HepG2 (cell line): Measurements from ENCODE around the gene KIF1B. TPM values are rescaled to one million over a fixed set of nuclear protein-coding genes. Genes with fewer than 3 reads are reported as not detected.

ENCODE experiments used
- ATAC-seq: fragments of 200-7000 bp; cut with Tn5 transposase; 3 replicates; pipeline ENCODE4 v1.9.1; 2020; ENCODE audit warnings: mild to moderate bottlenecking, moderate library complexity
- BruUV-seq: library from RNA; stranded (reverse); fragments of 400-500 nt; replicated peaks from 2 replicates; lab custom pipeline; 2021; lab: Mats Ljungman, UMichigan
- CTCF ChIA-PET: fragments of 300-600 bp; formaldehyde crosslinking; extraction: SDS; loops from one replicate; lab custom pipeline; 2021; ENCODE audit warnings: low total read pairs, inconsistent platforms, low intra/inter-chr PET ratio; lab: Yijun Ruan, JAX
- POLR2A ChIA-PET: fragments of 350-600 bp; sonication (Branson Sonifier 250); formaldehyde crosslinking; loops from one replicate; lab custom pipeline; 2020; ENCODE audit warnings: antibody characterized with exemption, inconsistent platforms; lab: Yijun Ruan, JAX
- DNase-seq: peaks from one replicate; pipeline ENCODE4 v3.0.0-alpha.2; 2015; ENCODE audit warnings: low spot score
- FAIRE-seq: peaks from 3 replicates; lab custom pipeline; 2011; peaks lifted over from hg19 to GRCh38; lab: Jason Lieb, UNC
- H2AFZ ChIP-seq: one replicate; pipeline ENCODE4 v1.6.1; 2011; ENCODE audit warnings: low read length, inconsistent platforms
- H3K27ac ChIP-seq: fragments of 300-600 bp; 3 replicates; pipeline ENCODE4 v1.8.0; 2011; ENCODE audit warnings: mixed run types, mild to moderate bottlenecking, mixed read lengths, low read length, inconsistent platforms; ENCODE audit not compliant: insufficient read depth; ENCODE audit errors: extremely low read length
- H3K27me3 ChIP-seq, 2 experiments: fragments of 200-600 bp in 1 of 2; 2 replicates in 1 of 2; 3 replicates in 1 of 2; pipeline versions ENCODE4 v1.6.0 to v1.8.0; 2011; ENCODE audit warnings: low read length in 2 of 2, mild to moderate bottlenecking in 2 of 2, moderate library complexity in 2 of 2, inconsistent platforms in 1 of 2; ENCODE audit not compliant: insufficient read depth in 2 of 2, control insufficient read depth in 1 of 2
- H3K36me3 ChIP-seq, 2 experiments: fragments of 200-600 bp in 1 of 2; replicated peaks in 1 of 2; 2 replicates in 1 of 2; 3 replicates in 1 of 2; pipeline versions ENCODE4 v1.5.1 to v1.8.0; 2011; ENCODE audit warnings: low read length in 2 of 2, inconsistent platforms in 1 of 2; ENCODE audit not compliant: insufficient read depth in 2 of 2, control insufficient read depth in 1 of 2
- H3K4me1 ChIP-seq: 2 replicates; pipeline ENCODE4 v1.5.1; 2012; ENCODE audit warnings: low read length, inconsistent platforms; ENCODE audit not compliant: insufficient read depth
- H3K4me2 ChIP-seq: 2 replicates; pipeline ENCODE4 v1.6.0; 2011; ENCODE audit warnings: low read depth, low read length, inconsistent platforms
- H3K4me3 ChIP-seq, 3 experiments: fragments of 200-600 bp in 1 of 3; sonication (generic), shearing (Covaris generic) in 1 of 3; replicated peaks in 1 of 3; 2 replicates each; pipeline ENCODE4 v1.5.1; 2011 to 2016; ENCODE audit warnings: low read length in 3 of 3, inconsistent platforms in 2 of 3, low read depth in 2 of 3, mild to moderate bottlenecking in 2 of 3, control low read depth in 1 of 3, mixed read lengths in 1 of 3; ENCODE audit not compliant: insufficient read depth in 1 of 3
- H3K79me2 ChIP-seq: one replicate; pipeline ENCODE4 v1.6.1; 2011; ENCODE audit warnings: low read length, inconsistent platforms; ENCODE audit not compliant: insufficient read depth
- H3K9ac ChIP-seq: 2 replicates; pipeline ENCODE4 v1.6.0; 2011; ENCODE audit warnings: mild to moderate bottlenecking, low read depth, low read length, inconsistent platforms; ENCODE audit not compliant: insufficient read depth
- H3K9me3 ChIP-seq: 2 replicates; pipeline ENCODE4 v1.5.1; 2012; ENCODE audit warnings: mild to moderate bottlenecking, low read length
- H4K20me1 ChIP-seq: 2 replicates; pipeline ENCODE4 v1.6.0; 2011; ENCODE audit warnings: inconsistent platforms, mild to moderate bottlenecking, low read length, moderate library complexity; ENCODE audit not compliant: insufficient read depth
- ATF7 ChIP-seq, 2 experiments: fragments of 450-650 bp in 1 of 2; sonication (generic) in 1 of 2; formaldehyde crosslinking in 1 of 2; IDR thresholded peaks; 2 replicates each; pipeline versions ENCODE4 v1.4.0 to v1.6.1; 2016 to 2020; ENCODE audit warnings: antibody characterized with exemption in 1 of 2, mild to moderate bottlenecking in 1 of 2, missing genetic modification reagents in 1 of 2
- EHMT2 ChIP-seq: fragments of 200-600 bp; sonication (generic); IDR thresholded peaks from 2 replicates; pipeline ENCODE4 v1.7.0; 2017; ENCODE audit warnings: antibody characterized with exemption, low read depth, low read length, borderline replicate concordance
- GTF3A ChIP-seq: sonication (generic); formaldehyde crosslinking; conservative IDR thresholded peaks from 2 replicates; pipeline ENCODE4 v1.4.0; 2020; ENCODE audit warnings: mild to moderate bottlenecking, missing genetic modification reagents
- HNF4A ChIP-seq: sonication (generic); formaldehyde crosslinking; IDR thresholded peaks from 2 replicates; pipeline ENCODE4 v1.4.0; 2020; ENCODE audit warnings: missing genetic modification reagents
- KDM1A ChIP-seq: IDR thresholded peaks from 2 replicates; pipeline ENCODE4 v1.6.1; 2016; ENCODE audit warnings: missing compliant biosample characterization
- KLF12 ChIP-seq: sonication (generic); formaldehyde crosslinking; IDR thresholded peaks from 2 replicates; pipeline ENCODE4 v1.4.0; 2020; ENCODE audit warnings: missing genetic modification reagents, borderline replicate concordance
- MAFG ChIP-seq: sonication (generic); formaldehyde crosslinking; IDR thresholded peaks from 2 replicates; pipeline ENCODE4 v1.5.1; 2020; ENCODE audit warnings: mild to moderate bottlenecking, missing genetic modification reagents
- NFIC ChIP-seq: IDR thresholded peaks from 2 replicates; pipeline ENCODE4 v1.6.1; 2012; ENCODE audit warnings: mild to moderate bottlenecking, low read length, inconsistent platforms
- RAD21 ChIP-seq: fragments of 450-650 bp; formaldehyde crosslinking; IDR thresholded peaks from 2 replicates; pipeline ENCODE4 v1.5.0; 2020; ENCODE audit warnings: mild to moderate bottlenecking
- STAG1 ChIP-seq: sonication (generic); formaldehyde crosslinking; IDR thresholded peaks from 2 replicates; pipeline ENCODE4 v1.4.0; 2020; ENCODE audit warnings: missing genetic modification reagents
- U2AF1 ChIP-seq: fragments of 200-400 bp; formaldehyde crosslinking; optimal IDR thresholded peaks from 2 replicates; pipeline ENCODE3; 2017; ENCODE audit warnings: mild to moderate bottlenecking, low read depth, low read length
- ZNF614 ChIP-seq: IDR thresholded peaks from 2 replicates; pipeline ENCODE4 v1.6.1; 2018; ENCODE audit warnings: missing biosample characterization, missing genetic modification reagents, inconsistent platforms, borderline replicate concordance
- WGBS: methylation state at CpG from one replicate; pipeline ENCODE4 v1.1.6; 2017; ENCODE audit warnings: low lambda C conversion rate; 5-methylcytosine and 5-hydroxymethylcytosine counted together
- in situ Hi-C: cut with HindIII; loops from 2 replicates; pipeline ENCODE4 v1.10.0; 2017; ENCODE audit warnings: low pct_unique_long_range_greater_than_20kb; ENCODE audit not compliant: extremely low pct_ligation_motif_present
- intact Hi-C: fragments of 100-400 bp; cut with micrococcal nuclease; formaldehyde crosslinking; loops from one replicate; pipeline ENCODE4 v1.10.0; 2022; ENCODE audit not compliant: unreplicated experiment
- polyA plus RNA-seq, 8 experiments: library from polyadenylated mRNA; depleted of rRNA in 3 of 8; stranded (reverse) in 7 of 8; unstranded in 1 of 8; fragments of >200 nt; fragmentation: Illumina TruSeq in 4 of 8; extraction: Trizol in 4 of 8; gene quantifications; 2 replicates each; pipeline versions ENCODE4 v1.2.1 to v1.2.3, GENCODE V29; 2011 to 2016; ENCODE audit warnings: low read depth in 4 of 8, missing spikeins in 1 of 8, mixed read lengths in 1 of 8; ENCODE audit not compliant: insufficient read depth in 1 of 8
- total RNA-seq, 5 experiments: library from RNA; depleted of rRNA; stranded (reverse); fragments of >200 nt; fragmentation: Illumina TruSeq; extraction: Trizol; gene quantifications; 2 replicates each; pipeline ENCODE4 v1.2.3, GENCODE V29; 2016; ENCODE audit warnings: low read depth in 1 of 5
- TF ChIP-seq, protein P1 (sequence below): sonication (generic); formaldehyde crosslinking; IDR thresholded peaks from 2 replicates; pipeline ENCODE4 v1.5.0; 2020; ENCODE audit warnings: mild to moderate bottlenecking, missing genetic modification reagents, moderate library complexity
- TF ChIP-seq, protein P2 (sequence below): sonication (generic); formaldehyde crosslinking; IDR thresholded peaks from 2 replicates; pipeline ENCODE4 v1.4.0; 2020; ENCODE audit warnings: missing genetic modification reagents

The KIF1B gene
- total and polyA plus RNA-seq, 2 of the 13 experiments (the other 11 are each of a cell fraction or from before 2014, with no cell fraction given), result 26.7 to 32.5 TPM

DNA sequence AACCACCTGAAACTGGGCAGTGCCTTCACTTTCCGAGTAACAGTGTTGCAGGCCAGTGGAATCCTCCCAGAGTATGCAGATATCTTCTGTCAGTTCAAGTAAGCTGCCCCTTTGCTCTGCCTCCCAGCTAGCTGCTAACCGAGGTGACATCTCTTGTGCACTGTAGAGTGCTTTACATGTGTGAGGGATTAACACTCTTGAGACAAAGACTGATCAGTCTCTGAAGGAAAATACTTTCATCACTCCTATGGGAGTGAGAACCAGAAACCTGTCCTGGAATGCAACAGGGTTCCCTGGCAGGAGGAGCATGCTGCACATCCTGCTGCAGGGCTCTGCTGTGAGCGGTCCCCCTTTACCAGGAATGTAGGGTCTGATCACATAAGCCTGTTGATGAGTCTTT, 127.1 kb downstream of the KIF1B start:
- intact Hi-C loops (no loop called here), in situ Hi-C loops (no loop called here)
- Histone ChIP-seq H3K4me2 (no peak overlapping the region), H3K9ac (no peak overlapping the region), H3K27ac (no peak overlapping the region), H3K4me3 (no peak overlapping the region), H3K36me3 (peaks cover 28 to 62% of the 10 kb centered on the region in 2 experiments), H3K27me3 (no peaks in the 10 kb centered on the region), H4K20me1 (no peaks in the 10 kb centered on the region; the same call in 1 of the 2 replicates), H3K4me1 (no peaks in the 10 kb centered on the region), H3K9me3 (no peaks in the 10 kb centered on the region), H3K79me2 (no peaks in the 10 kb centered on the region), H2AFZ (no peak overlapping the region)
- BruUV-seq, result no TSS peak
- TF ChIP-seq HNF4A (CRISPR knock-in tag) (no peak), MAFG (CRISPR knock-in tag) (no peak), GTF3A (CRISPR knock-in tag) (no peak), KLF12 (CRISPR knock-in tag) (no peak), NFIC (no peak), KDM1A (CRISPR knock-in tag) (no peak), ZNF614 (CRISPR knock-in tag) (no peak), EHMT2 (no peak), U2AF1 (no peak), ATF7 (IDR thresholded peaks at IDR 0.05) (no peak), ATF7 (CRISPR knock-in tag; IDR thresholded peaks at IDR 0.05) (no peak)
- ATAC-seq (peak; percentile 28; the same call in 1 of the 3 replicates), FAIRE-seq (no peak), DNase-seq (no peak)
- WGBS, result 100% methylated on average over 3 of the region's 3 CpGs
- ChIA-PET CTCF (no interaction called here), POLR2A (no interaction called here)

DNA sequence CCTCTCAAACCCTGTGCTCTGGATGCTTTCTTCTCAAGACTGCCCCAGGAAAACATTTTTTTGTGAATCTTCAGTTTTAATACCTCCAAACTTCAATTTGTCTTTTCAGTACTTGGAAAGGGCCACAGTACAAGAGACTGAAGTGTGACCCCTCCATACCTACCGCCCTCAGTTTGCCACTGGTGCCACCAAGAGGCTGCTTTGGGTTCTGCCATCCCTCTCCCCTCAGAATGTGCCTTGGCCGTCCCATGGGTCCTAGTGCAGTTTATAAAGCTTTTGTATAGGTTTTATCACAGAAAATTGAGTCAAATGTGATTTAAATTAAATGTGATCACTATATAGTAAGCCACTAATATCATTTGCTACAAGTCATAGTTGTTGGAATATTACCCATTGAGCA, 127.7 kb downstream of the KIF1B start:
- H3K27me3 ChIP-seq, result no peaks in the 10 kb centered on the region
- in situ Hi-C loops, result no loop called here
- DNase-seq (peak; percentile 15), ATAC-seq (peak; percentile 96), FAIRE-seq (peak; percentile 69)
- 80% methylated on average over 2 of the region's 2 CpGs for WGBS
- peak; percentile 31; the same call in 1 of the 2 replicates for TF ChIP-seq RAD21 (CRISPR knock-in tag)
- TF ChIP-seq, protein P1, sequence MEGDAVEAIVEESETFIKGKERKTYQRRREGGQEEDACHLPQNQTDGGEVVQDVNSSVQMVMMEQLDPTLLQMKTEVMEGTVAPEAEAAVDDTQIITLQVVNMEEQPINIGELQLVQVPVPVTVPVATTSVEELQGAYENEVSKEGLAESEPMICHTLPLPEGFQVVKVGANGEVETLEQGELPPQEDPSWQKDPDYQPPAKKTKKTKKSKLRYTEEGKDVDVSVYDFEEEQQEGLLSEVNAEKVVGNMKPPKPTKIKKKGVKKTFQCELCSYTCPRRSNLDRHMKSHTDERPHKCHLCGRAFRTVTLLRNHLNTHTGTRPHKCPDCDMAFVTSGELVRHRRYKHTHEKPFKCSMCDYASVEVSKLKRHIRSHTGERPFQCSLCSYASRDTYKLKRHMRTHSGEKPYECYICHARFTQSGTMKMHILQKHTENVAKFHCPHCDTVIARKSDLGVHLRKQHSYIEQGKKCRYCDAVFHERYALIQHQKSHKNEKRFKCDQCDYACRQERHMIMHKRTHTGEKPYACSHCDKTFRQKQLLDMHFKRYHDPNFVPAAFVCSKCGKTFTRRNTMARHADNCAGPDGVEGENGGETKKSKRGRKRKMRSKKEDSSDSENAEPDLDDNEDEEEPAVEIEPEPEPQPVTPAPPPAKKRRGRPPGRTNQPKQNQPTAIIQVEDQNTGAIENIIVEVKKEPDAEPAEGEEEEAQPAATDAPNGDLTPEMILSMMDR (CRISPR knock-in tag), result peak; percentile 74
- peak; percentile 86 for TF ChIP-seq STAG1 (CRISPR knock-in tag)
- TF ChIP-seq, protein P2, sequence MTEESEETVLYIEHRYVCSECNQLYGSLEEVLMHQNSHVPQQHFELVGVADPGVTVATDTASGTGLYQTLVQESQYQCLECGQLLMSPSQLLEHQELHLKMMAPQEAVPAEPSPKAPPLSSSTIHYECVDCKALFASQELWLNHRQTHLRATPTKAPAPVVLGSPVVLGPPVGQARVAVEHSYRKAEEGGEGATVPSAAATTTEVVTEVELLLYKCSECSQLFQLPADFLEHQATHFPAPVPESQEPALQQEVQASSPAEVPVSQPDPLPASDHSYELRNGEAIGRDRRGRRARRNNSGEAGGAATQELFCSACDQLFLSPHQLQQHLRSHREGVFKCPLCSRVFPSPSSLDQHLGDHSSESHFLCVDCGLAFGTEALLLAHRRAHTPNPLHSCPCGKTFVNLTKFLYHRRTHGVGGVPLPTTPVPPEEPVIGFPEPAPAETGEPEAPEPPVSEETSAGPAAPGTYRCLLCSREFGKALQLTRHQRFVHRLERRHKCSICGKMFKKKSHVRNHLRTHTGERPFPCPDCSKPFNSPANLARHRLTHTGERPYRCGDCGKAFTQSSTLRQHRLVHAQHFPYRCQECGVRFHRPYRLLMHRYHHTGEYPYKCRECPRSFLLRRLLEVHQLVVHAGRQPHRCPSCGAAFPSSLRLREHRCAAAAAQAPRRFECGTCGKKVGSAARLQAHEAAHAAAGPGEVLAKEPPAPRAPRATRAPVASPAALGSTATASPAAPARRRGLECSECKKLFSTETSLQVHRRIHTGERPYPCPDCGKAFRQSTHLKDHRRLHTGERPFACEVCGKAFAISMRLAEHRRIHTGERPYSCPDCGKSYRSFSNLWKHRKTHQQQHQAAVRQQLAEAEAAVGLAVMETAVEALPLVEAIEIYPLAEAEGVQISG (CRISPR knock-in tag), result no peak
- H4K20me1 ChIP-seq, result no peaks in the 10 kb centered on the region; the same call in 1 of the 2 replicates
- no peak overlapping the region for H3K27ac ChIP-seq
- H3K4me2 ChIP-seq, result no peak overlapping the region
- BruUV-seq, result no TSS peak
- ChIA-PET POLR2A (no interaction called here), CTCF (interaction anchor here (0.7 kb wide), 1 partner anchor 129 kb away, joined by 3 read pairs; no protein-coding TSS in a partner anchor)
- H3K9ac ChIP-seq, result no peak overlapping the region
- no peaks in the 10 kb centered on the region for H3K4me1 ChIP-seq
- H3K79me2 ChIP-seq, result no peaks in the 10 kb centered on the region
- no peak overlapping the region for H2AFZ ChIP-seq
- H3K9me3 ChIP-seq, result no peaks in the 10 kb centered on the region
- peaks cover 28 to 68% of the 10 kb centered on the region in 2 experiments for H3K36me3 ChIP-seq
- no peak overlapping the region for H3K4me3 ChIP-seq
- intact Hi-C loops, result loop anchor here (2.0 kb wide), 1 partner anchor 387 kb away; no protein-coding TSS in a partner anchor
